ENCODE results near the gene TOM1L2. TPM values are rescaled to one million over a fixed set of nuclear protein-coding genes. Genes with fewer than 3 reads are reported as not detected.

The TOM1L2 gene
- total RNA-seq, 1 experiment from 2014 or later = 34.2 TPM

- H3K27ac Mint-ChIP-seq (ENCODE audit: low read depth, unreplicated experiment) = no peak overlapping the region
- H3K36me3 Mint-ChIP-seq (ENCODE audit: insufficient read depth, unreplicated experiment) = peaks cover 4% of the 10 kb centered on the region
- no peaks in the 10 kb centered on the region for H3K9me3 Mint-ChIP-seq (ENCODE audit: unreplicated experiment)
- H3K4me3 Mint-ChIP-seq (ENCODE audit: unreplicated experiment) = no peak overlapping the region
- TF ChIP-seq CTCF (IDR thresholded peaks at IDR 0.05; ENCODE audit: unreplicated experiment) = no peak
- no TSS peak for BruUV-seq (replicated peaks)
- H3K27me3 Mint-ChIP-seq (ENCODE audit: insufficient read depth, unreplicated experiment) = no peaks in the 10 kb centered on the region
- ChIA-PET CTCF (interaction anchor here (0.5 kb wide), 1 partner anchor 44 kb away, joined by 3 read pairs; no protein-coding TSS in a partner anchor), POLR2A (interaction anchor here (1.5 kb wide), 1 partner anchor 11 kb away, joined by 6 read pairs; no protein-coding TSS in a partner anchor)
- intact Hi-C loops (cut with micrococcal nuclease) = no loop called here
- H3K4me1 Mint-ChIP-seq (ENCODE audit: insufficient read depth, unreplicated experiment) = peaks cover 45% of the 10 kb centered on the region
- DNase-seq (ENCODE audit: unreplicated experiment) = no peak
These were observed 142.0 kb downstream of the TOM1L2 start for GRCh38 chr17:17830269-17830567.

GRCh38 chr17:17827826-17828621 is 144.2 kb downstream of the TOM1L2 start:
- ChIA-PET CTCF (interaction anchor here (0.7 to 1.4 kb wide), 4 partner anchors 16 to 91 kb away, joined by 3 to 4 read pairs (median 4); no protein-coding TSS in a partner anchor), POLR2A (interaction anchor here (0.6 to 10.0 kb wide), 5 partner anchors 8 to 357 kb away, joined by 3 to 151 read pairs (median 3); partner anchors contain the start of gene SREBF1)
- H3K27me3 Mint-ChIP-seq (ENCODE audit: insufficient read depth, unreplicated experiment) = no peaks in the 10 kb centered on the region
- no peak overlapping the region for H3K4me3 Mint-ChIP-seq (ENCODE audit: unreplicated experiment)
- intact Hi-C loops (cut with micrococcal nuclease) = no loop called here
- peak overlapping the region; percentile 10 for H3K27ac Mint-ChIP-seq (ENCODE audit: low read depth, unreplicated experiment)
- H3K36me3 Mint-ChIP-seq (ENCODE audit: insufficient read depth, unreplicated experiment) = peaks cover 10% of the 10 kb centered on the region
- peaks cover 41% of the 10 kb centered on the region for H3K4me1 Mint-ChIP-seq (ENCODE audit: insufficient read depth, unreplicated experiment)
- DNase-seq (ENCODE audit: unreplicated experiment) = no peak
- no TSS peak for BruUV-seq (replicated peaks)
- no peaks in the 10 kb centered on the region for H3K9me3 Mint-ChIP-seq (ENCODE audit: unreplicated experiment)
- no peak for TF ChIP-seq CTCF (IDR thresholded peaks at IDR 0.05; ENCODE audit: unreplicated experiment)

- POLR2A ChIA-PET = interaction anchor here (0.6 to 10.0 kb wide), 3 partner anchors 9 to 358 kb away, joined by 3 to 151 read pairs (median 4); partner anchors contain the start of gene SREBF1
- Mint-ChIP-seq H3K4me3 (ENCODE audit: unreplicated experiment) (no peak overlapping the region), H3K27me3 (ENCODE audit: insufficient read depth, unreplicated experiment) (no peaks in the 10 kb centered on the region), H3K27ac (ENCODE audit: low read depth, unreplicated experiment) (peak overlapping the region; percentile 10), H3K4me1 (ENCODE audit: insufficient read depth, unreplicated experiment) (peaks cover 46% of the 10 kb centered on the region), H3K36me3 (ENCODE audit: insufficient read depth, unreplicated experiment) (peaks cover 10% of the 10 kb centered on the region), H3K9me3 (ENCODE audit: unreplicated experiment) (no peaks in the 10 kb centered on the region)
- no TSS peak for BruUV-seq (replicated peaks)
- intact Hi-C loops (cut with micrococcal nuclease) = no loop called here
- CTCF ChIA-PET = interaction anchor here (0.6 to 1.4 kb wide), 3 partner anchors 15 to 148 kb away, joined by 3 to 4 read pairs (median 3); no protein-coding TSS in a partner anchor
- no peak for DNase-seq (ENCODE audit: unreplicated experiment)
- no peak for TF ChIP-seq CTCF (IDR thresholded peaks at IDR 0.05; ENCODE audit: unreplicated experiment)
These were observed 145.0 kb downstream of the TOM1L2 start for GRCh38 chr17:17826942-17827785.

- intact Hi-C loops (cut with micrococcal nuclease) = no loop called here
- Mint-ChIP-seq H3K4me3 (ENCODE audit: unreplicated experiment) (no peak overlapping the region), H3K4me1 (ENCODE audit: insufficient read depth, unreplicated experiment) (peaks cover 50% of the 10 kb centered on the region), H3K27ac (ENCODE audit: low read depth, unreplicated experiment) (peak overlapping the region; percentile 10), H3K27me3 (ENCODE audit: insufficient read depth, unreplicated experiment) (no peaks in the 10 kb centered on the region), H3K36me3 (ENCODE audit: insufficient read depth, unreplicated experiment) (peaks cover 15% of the 10 kb centered on the region), H3K9me3 (ENCODE audit: unreplicated experiment) (no peaks in the 10 kb centered on the region)
- BruUV-seq (replicated peaks) = no TSS peak
- ChIA-PET POLR2A (interaction anchor here (1.2 to 10.0 kb wide), 2 partner anchors 10 to 15 kb away, joined by 5 to 151 read pairs; partner anchors contain the start of gene SREBF1), CTCF (interaction anchor here (0.6 kb wide), 2 partner anchors 147 to 200 kb away, joined by 3 to 5 read pairs; no protein-coding TSS in a partner anchor)
- no peak for DNase-seq (ENCODE audit: unreplicated experiment)
- TF ChIP-seq CTCF (IDR thresholded peaks at IDR 0.05; ENCODE audit: unreplicated experiment) = no peak
These were observed 145.9 kb downstream of the TOM1L2 start for GRCh38 chr17:17826342-17826713.

Measured in MCF 10A (cell line).